Uterus (tissue), 2 donors: Measurements from ENCODE around the gene GNB2.
"Not testable (repeated sequence)": the region's sequence is repeated elsewhere in the genome, so short reads cannot be mapped to it uniquely, and the experiment has no call there.

Experiments used
- POLR2A ChIP-seq, 2 donors: fragments of 450-650 bp; IDR thresholded peaks; one replicate each; pipeline ENCODE4 v1.6.1; 2016; ENCODE audit warnings: antibody characterized with exemption in 2 of 2, mild to moderate bottlenecking in 1 of 2, moderate library complexity in 1 of 2
- TF ChIP-seq, protein P1 (sequence below), 4 experiments: fragments of 200-600 bp in 2 of 4; fragments of 450-650 bp in 2 of 4; sonication (generic) in 2 of 4; IDR thresholded peaks; one replicate each; pipeline ENCODE4 v1.5.1; 2016 to 2019; ENCODE audit warnings: antibody characterized with exemption in 4 of 4, mild to moderate bottlenecking in 2 of 4, moderate library complexity in 1 of 4

DNA sequence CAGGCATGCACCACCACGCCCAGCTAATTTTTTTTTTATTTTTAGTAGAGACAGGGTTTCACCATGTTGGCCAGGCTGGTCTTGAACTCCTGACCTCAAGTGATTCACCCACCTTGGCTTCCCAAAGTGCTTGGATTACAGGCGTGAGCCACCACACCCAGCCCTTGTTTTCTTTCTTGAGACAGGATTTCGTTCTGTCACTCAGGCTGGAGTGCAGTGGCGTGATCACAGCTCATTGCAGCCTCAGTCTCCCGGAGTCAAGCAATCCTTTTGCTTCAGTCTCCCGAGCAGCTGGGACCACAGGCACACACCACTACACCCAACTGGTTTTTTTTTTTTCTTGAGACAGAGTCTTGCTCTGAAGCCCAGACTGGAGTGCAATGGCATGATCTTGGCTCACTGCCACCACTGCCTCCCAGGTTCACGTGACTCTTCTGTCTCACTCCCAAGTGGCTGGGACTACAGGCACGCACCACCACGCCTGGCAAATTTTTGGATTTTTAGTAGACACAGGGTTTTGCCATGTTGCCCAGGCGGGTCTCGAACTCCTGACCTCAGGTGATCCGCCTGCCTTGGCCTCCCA lies 11.3 kb upstream of the GNB2 start:
- TF ChIP-seq, protein P1, sequence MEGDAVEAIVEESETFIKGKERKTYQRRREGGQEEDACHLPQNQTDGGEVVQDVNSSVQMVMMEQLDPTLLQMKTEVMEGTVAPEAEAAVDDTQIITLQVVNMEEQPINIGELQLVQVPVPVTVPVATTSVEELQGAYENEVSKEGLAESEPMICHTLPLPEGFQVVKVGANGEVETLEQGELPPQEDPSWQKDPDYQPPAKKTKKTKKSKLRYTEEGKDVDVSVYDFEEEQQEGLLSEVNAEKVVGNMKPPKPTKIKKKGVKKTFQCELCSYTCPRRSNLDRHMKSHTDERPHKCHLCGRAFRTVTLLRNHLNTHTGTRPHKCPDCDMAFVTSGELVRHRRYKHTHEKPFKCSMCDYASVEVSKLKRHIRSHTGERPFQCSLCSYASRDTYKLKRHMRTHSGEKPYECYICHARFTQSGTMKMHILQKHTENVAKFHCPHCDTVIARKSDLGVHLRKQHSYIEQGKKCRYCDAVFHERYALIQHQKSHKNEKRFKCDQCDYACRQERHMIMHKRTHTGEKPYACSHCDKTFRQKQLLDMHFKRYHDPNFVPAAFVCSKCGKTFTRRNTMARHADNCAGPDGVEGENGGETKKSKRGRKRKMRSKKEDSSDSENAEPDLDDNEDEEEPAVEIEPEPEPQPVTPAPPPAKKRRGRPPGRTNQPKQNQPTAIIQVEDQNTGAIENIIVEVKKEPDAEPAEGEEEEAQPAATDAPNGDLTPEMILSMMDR (IDR thresholded peaks at IDR 0.05) = not testable (repeated sequence)
- TF ChIP-seq POLR2A (IDR thresholded peaks at IDR 0.05) = not testable (repeated sequence)
